Stimulated activated CD8-positive, alpha-beta memory T cell treated with anti-CD3 and anti-CD28 coated beads, Interleukin-2, amount 100 ng/mL, for 48 hours (primary cell): ENCODE measurements around the gene PKP4.
"Not testable (repeated sequence)": the region's sequence is repeated elsewhere in the genome, so short reads cannot be mapped to it uniquely, and the experiment has no call there.

Source experiments
- DNase-seq, 2 donors: peaks; one replicate each; pipeline ENCODE4 v3.0.0-alpha.2; 2020; ENCODE audit warnings: low read depth in 2 of 2

The PKP4 gene

DNA sequence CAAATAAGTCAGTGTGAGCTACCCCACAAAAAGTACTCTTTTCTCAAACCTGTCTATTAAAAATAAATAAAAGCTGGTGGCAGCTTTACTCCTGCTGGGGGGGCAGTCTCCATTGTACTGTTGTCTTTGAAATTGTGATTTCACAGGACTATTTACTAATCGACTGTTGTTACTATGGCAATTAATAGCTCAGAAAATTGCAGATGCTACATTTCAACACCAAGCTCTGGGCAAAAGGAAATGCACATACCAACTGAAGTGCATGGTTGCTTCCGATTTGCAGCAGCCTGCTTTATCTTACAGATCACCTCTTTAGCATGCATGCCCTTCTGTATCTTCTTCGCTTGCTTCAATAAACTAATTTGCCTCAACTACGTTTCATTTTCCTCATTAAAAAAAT is 220.8 kb downstream of the PKP4 start:
- no peak for DNase-seq

DNA sequence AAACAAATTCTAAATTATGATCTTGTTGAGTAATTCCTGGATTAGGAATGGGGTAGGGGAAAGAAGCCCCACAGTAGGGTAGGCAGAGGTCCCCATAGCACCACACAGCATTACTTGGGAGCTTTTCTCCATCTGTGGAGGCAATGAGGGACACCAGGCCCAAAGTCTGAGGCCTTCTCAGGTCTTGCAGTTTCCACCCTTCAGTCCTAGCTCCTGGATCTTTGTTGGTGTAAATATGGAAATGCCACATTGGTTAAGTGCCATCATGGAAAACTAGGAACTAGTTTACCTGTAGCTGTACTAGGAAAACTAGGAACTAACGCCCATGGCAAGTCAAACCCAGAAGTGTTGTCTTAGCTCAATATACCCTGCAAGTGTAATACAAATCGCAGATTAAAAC is 225.1 kb downstream of the PKP4 start:
- DNase-seq = no peak

DNA sequence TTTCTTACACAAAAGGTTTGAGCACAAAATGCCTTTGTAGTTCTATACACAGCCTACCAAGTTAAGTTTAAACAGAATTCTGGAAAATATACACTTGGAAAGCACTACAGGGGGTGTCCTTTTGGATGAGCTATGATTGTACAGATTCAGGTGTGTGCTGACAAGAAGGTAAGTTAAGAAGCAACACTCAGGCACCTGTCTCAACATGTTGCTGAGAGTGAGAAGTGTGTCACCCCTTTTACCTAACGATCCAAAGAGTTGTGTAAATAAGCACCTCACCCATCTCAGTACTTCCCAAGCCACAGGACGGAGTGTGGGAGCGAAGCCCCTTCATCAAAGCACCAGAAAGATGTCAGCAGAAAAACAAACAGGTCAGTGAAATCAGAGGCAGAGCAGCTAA is 228.9 kb downstream of the PKP4 start:
- no peak for DNase-seq

DNA sequence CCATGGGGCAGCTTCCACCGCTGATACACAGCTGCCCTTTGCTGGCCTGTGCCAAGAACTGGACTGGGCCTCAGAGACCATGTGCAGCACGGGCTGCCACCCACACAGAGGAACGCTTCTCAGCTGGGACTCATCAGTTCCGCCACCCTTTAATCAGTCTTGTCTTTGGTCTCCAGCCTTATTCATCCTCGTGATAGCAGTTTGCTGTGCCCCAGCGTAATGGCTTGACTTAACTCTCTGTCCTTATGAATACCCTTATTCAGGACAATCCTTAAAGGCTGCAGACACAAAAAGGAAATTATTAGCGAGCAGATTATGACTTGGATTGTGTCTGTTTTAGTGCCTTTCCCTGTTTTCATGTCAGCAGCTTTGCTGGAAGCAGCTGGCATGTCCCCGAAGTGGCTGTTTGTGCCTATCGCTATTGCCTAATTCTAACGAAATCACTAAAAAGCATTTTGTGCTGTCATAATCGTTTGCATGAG is 229.5 kb downstream of the PKP4 start:
- no peak for DNase-seq

DNA sequence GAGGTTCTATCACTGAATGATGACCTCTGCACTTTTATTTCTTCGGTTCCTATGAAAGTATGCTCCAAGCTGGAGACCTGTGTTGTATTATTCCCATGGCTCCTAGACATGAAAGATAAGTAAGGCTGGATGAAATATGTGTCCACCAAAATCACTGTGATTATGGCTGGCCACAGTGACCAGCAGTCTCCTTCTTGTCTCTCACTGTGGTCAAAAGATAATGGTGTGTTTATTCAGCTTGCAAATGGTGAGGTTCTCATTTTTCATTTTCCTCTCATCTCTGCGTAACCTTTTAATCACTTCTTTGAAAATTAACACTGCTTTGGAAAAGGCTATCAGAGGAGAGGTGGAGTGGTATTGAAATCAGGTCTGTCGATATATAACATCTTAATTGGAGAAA is 230.6 kb downstream of the PKP4 start:
- DNase-seq = no peak

DNA sequence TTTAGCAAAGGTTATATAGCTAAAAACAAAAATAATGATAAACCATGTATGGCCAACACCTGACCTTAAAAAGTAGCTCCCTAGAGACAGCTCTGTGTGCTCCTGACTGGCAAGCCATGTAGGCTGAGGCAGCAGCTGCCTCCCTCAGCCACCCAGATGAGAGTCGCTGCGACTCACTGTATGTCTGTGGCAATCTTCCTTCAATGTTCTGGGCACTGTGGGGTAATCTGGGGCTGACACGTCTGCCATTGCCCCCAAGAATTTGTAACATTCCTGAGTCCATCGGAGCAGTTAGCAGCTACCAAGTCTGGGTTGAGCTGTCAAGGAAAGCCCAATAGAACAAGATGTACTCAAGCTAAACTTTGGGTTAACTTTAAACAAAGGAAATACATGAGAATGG is 232.0 kb downstream of the PKP4 start:
- no peak for DNase-seq

DNA sequence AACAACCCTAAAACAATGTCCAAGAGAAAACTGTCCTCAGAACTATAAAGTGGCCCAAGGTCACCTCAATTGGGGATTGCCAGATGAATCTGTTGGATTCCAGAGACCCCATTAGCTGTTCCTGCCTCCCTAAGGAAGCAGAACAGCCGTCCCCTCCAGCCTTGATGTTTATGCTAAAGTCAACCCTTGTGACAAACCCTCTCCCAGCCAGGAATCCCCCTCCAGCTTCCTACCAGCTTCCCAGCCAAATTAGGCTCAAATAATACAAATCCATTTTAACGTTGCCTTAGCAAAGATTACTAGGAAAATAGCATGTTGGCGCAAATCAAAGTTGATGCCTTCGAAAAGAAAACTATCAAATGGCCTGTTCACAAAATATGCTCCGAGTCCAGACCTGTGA is 232.6 kb downstream of the PKP4 start:
- no peak for DNase-seq

DNA sequence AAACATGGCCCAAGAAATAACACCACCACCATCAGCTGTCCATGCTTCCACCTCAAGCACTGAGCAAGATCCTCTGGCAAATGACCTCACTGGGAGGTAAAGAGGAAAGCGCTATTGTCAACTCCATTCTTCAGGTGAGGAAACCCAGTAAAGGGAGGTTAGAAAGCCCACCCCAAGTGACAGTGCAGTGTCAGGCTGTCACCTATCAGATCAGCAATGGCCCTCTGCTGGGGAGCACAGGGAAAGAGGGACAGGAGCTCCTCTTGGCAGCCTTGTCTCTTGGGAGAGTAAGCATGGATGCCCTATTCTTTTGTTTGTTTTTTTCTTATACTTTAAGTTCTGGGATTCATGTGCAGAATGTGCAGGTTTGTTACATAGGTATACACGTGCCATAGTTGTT is 234.1 kb downstream of the PKP4 start:
- no peak for DNase-seq

DNA sequence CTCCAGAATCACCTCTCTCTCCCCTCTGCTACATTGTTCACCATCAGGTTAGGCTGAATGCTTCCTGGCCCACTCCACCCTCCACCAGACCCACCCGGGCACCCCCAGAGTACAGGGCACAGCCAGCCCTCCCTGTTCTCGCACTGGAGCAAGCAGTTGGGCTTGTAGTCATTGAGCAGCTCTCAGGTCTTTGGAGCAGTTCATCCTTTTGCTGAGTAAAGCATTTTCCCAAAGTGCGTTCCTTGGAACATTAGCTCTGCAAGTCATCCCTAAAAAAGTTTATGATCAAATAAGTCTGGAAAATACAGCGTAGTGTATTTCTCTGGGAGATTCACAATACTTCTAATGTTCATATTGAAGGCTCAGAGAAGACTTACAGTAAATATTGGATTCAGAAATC is 234.9 kb downstream of the PKP4 start:
- DNase-seq = no peak

DNA sequence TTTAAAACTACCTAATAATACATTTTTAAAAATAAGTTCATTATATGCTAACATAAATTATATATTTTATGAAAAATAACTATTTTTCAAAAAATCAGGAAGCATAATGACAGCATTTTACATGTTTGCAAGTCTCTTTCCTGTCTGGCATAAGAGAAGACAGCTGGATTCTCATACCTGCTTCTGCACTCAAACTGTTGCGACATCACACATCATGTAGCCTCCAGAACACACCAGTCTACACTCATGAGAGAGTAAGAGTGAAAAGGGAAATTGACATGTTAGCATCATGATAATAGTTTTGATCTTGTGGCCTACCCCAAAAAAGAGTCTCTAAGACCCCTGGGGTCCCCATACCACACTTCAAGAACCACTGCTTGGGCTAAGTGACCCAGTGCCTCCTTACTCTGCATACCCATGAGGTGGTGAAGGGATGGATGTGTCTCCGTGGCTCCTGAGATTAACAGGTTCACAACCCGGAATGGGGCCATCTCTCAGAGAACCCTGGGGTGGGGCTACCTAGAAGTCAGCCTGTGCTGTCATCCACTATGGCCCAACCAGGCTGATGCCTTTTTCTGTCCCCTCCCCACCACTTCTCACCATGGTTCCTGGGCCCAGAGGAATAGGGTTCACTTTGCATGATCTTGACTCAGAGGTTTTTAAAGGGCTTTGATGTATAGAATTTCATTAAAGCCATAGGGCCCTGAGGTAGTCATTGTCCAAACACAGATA is 235.8 kb downstream of the PKP4 start:
- DNase-seq = no peak

DNA sequence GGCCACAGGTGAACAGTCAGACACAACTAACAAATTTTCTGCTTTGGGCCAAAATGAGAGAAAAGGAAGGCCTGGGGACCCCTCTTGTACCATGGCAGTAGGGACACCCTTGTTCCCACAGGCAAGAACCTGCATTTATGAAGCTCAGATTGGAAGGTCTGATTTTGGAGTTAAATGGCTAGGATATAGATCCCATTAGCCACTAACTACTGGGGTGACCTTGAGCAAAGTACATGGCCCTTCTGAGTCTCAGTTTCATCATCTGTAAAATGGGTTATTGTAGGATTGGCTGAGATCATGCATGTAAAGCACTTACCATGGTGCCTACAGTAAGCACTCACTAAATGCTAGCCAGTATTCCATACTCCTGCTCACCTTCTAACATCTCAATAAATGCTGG is 236.7 kb downstream of the PKP4 start:
- DNase-seq = no peak

DNA sequence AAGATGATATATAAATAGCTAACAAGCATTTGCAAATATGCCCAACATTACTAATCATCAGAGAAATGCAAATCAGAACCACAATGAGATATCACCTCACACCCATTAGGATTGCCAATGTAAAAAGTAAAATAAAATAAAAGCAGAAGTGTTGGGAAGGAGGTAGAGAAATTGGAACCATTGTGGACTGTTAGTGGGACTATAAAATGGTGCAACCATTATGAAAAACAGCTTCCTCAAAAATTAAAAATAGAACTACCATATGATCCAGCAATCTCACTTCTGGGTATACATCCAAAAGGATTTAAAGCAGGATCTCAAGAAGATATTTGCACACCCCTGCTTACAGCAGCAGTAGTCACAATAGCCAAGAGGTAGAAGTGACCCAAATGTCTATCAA is 238.6 kb downstream of the PKP4 start:
- no peak for DNase-seq

DNA sequence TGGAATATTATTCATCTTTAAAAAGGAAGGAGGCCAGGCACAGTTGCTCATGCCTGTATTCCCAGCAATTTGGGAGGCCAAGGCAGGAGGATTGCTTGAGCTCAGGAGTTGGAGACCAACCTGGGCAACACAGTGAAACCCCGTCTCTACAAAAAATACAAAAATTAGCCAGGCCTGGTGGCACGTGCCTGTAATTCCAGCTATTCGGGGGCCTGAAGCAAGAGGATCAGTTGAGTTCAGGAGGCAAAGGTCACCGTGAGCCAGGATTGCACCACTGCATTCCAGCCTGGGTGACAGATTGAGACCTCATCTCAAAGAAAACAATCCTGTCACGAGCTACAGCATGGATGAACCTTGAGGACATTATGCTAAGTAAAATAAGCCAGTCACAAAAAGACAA is 239.0 kb downstream of the PKP4 start:
- not testable (repeated sequence) for DNase-seq

DNA sequence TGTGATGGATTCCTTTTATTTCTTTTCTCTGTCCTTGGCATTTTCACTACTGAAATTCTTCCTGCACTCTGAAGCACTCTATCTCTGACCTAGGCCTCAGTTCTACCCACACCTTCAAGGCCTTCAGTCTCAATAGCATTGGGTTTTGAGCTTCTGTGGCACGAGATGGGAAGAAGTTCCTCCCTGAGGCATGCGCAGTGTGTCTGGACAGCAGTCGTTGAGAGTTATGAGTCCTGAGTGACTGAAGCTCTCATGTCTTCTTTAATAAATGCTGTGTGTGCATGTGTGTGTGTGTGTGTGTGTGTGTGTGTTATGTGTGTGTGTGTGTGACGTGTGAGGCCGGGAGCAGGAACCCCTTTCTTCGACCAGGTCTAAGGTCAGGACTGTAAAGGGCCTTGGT is 242.6 kb downstream of the PKP4 start:
- no peak for DNase-seq

DNA sequence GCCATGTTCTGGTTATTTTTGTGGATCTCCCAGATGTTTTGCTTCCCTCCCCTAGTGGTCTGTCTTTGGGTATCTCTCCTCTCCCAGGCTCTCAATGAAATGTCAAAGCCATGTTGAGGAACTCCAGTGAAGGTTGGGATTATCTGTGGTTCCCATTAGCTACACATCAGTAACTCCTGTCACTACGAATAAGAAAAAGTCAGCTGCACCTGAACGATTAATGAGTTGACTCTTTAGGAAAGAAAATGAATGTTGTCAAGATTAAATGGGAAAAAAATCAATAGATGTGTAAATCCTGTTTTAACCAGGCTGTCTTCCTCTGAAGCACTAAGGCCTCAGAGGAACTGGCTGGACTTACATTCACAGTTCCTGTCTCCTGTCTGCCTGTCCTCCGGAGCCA is 244.3 kb downstream of the PKP4 start:
- DNase-seq = no peak

DNA sequence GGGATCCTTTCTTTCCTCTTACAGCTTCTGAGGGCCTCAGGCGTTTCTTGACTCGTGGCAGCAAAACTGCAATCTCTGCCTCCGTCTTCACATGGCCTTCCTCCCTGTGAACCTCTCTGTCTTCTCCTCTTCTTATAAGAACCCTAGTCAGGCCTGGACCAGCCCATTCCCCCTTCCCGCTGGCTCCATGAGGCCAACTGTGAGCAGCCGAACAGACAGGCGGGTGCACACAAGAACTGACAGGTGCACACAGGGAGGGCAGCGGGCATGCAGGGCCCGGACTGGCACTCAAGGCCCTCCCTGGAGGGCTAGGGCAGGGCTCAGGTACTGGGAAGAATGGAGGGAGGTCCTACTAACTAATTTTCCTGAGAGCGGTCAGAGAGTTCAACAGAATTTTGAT is 246.0 kb downstream of the PKP4 start:
- DNase-seq = no peak

DNA sequence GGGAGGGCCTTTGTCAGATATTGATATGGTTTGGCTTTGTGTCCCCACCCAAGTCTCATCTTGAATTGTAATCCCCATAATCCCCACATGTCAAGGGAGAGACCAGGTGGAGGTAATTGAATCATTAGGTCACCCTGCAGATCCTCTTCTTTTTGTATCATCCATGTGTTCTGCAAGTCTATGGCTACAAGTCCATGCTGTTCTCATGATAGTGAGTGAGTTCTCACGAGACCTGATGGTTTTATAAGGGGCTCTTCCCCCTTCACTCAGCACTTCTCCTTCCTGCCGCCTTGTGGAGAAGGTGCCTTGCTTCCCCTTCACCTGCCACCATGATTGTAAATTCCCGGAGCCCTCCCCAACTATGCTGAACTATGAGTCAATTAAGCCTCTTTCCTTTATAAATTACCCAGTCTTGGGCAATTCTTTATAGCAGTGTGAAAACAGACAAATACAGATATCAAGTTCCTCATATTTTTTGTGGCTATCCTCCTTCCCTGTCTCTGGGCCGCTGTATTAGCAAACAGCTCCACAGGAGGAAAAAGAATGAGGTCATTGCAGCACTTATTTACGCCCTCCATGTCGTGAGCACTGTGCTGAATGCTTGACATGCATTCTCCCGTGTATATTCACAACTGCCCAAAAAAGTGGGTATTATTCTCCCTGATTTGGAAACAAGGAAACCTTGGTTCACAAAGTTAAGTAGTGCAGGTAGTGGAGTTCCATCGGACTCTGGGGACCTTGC is 248.1 kb downstream of the PKP4 start:
- not testable (repeated sequence) for DNase-seq

DNA sequence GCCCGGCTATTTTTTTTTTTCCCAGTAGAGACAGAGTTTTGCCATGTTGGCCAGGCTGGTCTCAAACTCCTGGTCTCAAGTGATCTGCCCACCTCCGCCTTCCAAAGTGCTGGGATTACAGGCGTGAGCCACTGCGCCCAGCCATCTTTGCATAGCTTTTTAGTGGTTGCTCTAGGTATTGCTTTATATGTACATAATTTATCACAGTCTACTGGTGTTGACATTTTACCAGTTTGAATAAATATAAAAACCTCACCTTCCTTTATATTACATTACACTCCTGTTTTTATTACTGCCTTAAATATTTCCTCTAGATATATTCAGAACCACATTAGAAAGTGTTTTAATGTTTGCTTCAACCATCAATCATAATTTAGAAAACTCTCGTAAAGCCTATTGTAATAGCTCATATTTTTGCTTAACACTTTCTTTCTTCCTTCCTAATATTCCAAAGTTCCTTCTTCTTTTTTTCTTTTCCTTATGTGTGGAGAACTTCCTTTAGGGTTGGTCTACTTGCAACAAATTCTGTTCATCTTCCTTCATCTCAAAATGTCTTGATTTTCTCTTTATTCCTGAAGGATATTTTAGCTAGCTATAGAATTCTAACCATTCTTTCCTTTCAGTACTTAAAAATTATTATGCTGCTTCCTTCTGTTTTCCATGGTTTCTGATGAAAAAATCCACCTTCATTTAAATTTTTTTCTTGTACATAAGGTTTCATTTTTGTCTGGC is 256.2 kb downstream of the PKP4 start:
- DNase-seq = no peak

DNA sequence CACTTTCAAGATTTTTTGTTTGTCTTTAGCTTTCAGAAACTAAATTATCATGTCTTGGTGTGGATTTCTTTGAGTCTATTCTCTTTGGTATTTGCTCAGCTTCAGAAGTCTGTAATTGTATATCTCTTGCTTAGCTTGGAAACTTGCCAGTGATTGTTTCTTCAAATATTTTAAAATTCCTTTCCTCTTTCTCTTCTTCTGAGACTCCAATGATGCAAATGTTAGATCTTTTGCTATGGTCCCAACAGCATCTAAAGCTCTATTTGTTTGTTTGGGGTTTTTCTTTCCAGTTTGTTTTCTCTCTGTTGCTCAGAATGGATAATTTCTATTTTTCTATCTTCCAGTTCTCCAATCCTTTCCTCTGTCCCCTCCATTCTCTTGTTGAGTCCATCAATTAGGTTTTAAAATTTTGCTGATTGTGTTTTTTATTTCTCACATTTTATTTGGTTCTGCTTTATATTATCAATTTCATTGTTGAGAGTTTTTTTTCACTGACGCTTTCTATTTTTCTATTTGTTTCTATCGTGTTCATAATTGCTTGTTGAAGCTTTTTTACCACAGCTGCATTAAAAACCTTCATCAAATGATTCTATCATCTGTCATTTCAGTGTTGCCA is 256.9 kb downstream of the PKP4 start:
- DNase-seq = no peak

DNA sequence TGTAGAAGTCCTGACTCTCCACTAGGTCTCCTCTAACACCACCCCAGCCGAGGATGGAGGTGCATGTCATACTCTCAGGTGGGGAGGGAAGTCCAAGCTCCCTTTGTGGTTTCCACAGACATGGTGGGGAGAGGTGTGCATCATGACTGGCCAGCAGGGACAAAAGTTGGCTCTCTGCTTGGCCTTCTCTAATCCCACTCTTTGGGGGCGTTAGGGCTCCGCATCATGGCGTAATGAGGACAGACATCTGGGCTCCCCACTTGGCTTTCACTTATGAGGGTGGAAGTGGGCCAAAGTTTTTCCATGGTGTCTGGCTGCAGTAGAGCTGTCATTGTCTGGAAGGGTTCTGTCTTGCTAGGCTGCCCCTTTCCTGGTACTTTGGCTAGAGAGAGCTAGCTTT is 257.7 kb downstream of the PKP4 start:
- no peak for DNase-seq

DNA sequence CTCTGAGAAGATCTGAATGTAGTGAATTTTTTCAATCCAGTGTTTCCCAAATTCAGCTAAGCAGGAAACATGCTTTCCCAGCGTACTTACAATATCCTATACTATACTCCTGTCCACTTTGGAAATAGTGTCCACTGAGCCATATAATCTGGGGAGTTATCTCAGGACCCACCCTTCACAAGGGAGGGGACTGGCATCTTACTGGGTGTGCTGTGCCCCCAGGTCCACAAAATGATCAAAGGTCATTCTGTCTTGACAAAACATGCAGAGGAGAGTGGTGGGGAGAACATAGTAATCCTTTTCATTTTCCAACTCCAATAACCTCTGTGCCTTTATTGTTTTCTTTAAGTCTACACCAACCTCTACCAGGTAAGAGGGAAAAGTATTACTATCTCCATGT is 258.6 kb downstream of the PKP4 start:
- no peak for DNase-seq

DNA sequence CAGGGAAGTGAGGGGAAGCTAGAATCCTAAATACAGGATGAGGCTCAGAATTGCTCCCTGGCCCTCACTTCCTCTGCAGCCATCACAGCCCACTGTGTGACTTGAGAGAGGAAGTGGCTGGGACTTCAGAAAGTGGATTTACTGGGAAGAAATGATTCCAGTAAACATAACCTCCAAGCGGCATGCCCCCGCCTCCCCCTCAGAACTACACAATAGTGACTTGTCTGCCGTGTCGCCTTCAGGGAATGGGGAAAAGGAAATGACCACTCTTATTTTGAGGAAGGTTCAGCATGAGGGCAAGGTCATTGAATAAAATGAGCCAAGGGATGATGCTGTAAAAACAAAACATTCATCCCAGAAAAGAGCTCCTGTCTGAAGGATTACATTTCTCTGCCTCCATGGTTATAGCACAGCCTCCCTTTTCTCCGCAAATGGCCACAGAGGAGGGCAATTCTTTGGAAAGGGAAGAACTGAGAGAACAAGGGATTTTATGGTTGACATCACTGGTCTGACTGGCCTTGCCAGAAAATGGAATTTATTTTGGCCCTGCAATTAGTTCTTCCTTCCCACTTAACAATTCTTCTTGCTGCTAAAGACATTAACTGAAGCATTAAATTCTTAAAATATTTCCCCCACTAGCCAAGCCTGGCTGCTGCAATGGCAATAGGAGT is 259.5 kb downstream of the PKP4 start:
- DNase-seq = no peak
